H9 (cell line): ENCODE results near the gene CRHR2. TPM values are rescaled to one million over a fixed set of nuclear protein-coding genes. Genes with fewer than 3 reads are reported as not detected.

Experiments used
- DNase-seq: peaks from one replicate; pipeline ENCODE4 v3.0.0-alpha.2; 2017
- H2AFZ ChIP-seq: one replicate; pipeline ENCODE4 v1.6.1; 2013; ENCODE audit warnings: mild to moderate bottlenecking, low read length, control low read depth, moderate library complexity
- H2AK5ac ChIP-seq: 2 replicates; pipeline ENCODE4 v1.6.1; 2013; ENCODE audit warnings: low read length, control low read depth, mixed read lengths; ENCODE audit not compliant: insufficient read length
- H2BK120ac ChIP-seq: one replicate; pipeline ENCODE4 v1.6.1; 2013; ENCODE audit warnings: low read depth, mild to moderate bottlenecking, low read length, control low read depth, inconsistent platforms; ENCODE audit not compliant: poor library complexity, severe bottlenecking
- H2BK12ac ChIP-seq: 2 replicates; pipeline ENCODE4 v1.6.1; 2013; ENCODE audit warnings: low read length, control low read depth, mixed read lengths, low read depth; ENCODE audit not compliant: insufficient read length
- H2BK15ac ChIP-seq: 2 replicates; pipeline ENCODE4 v1.6.1; 2013; ENCODE audit warnings: low read depth, low read length, control low read depth
- H2BK20ac ChIP-seq: one replicate; pipeline ENCODE4 v1.6.1; 2013; ENCODE audit warnings: low read depth, mild to moderate bottlenecking, low read length, control low read depth, inconsistent platforms; ENCODE audit not compliant: poor library complexity, severe bottlenecking
- H2BK5ac ChIP-seq: 2 replicates; pipeline ENCODE4 v1.6.1; 2013; ENCODE audit warnings: low read length, control low read depth, mixed read lengths; ENCODE audit not compliant: insufficient read length
- H3K14ac ChIP-seq: 2 replicates; pipeline ENCODE4 v1.6.1; 2013; ENCODE audit warnings: low read length, control low read depth; ENCODE audit not compliant: insufficient read depth
- H3K18ac ChIP-seq: 2 replicates; pipeline ENCODE4 v1.6.1; 2013; ENCODE audit warnings: low read depth, mild to moderate bottlenecking, mixed read lengths, low read length, control low read depth; ENCODE audit not compliant: insufficient read length
- H3K23ac ChIP-seq: 2 replicates; pipeline ENCODE4 v1.6.1; 2013; ENCODE audit warnings: low read length, control low read depth, mixed read lengths, low read depth; ENCODE audit not compliant: insufficient read length
- H3K23me2 ChIP-seq: 2 replicates; pipeline ENCODE4 v1.6.1; 2013; ENCODE audit warnings: low read depth, mild to moderate bottlenecking, mixed read lengths, low read length, control low read depth; ENCODE audit not compliant: insufficient read length, poor library complexity, severe bottlenecking
- H3K27ac ChIP-seq: 2 replicates; pipeline ENCODE4 v1.5.1; 2013; ENCODE audit warnings: low read length, control low read depth, mixed read lengths, low read depth; ENCODE audit not compliant: insufficient read length
- H3K27me3 ChIP-seq: 2 replicates; pipeline ENCODE4 v1.6.1; 2013; ENCODE audit warnings: low read length, control low read depth, inconsistent platforms; ENCODE audit not compliant: insufficient read depth
- H3K4ac ChIP-seq: 2 replicates; pipeline ENCODE4 v1.6.1; 2013; ENCODE audit warnings: low read depth, mild to moderate bottlenecking, control low read depth, inconsistent platforms, low read length, moderate library complexity
- H3K4me1 ChIP-seq: 2 replicates; pipeline ENCODE4 v1.6.1; 2013; ENCODE audit warnings: low read length, control low read depth, inconsistent platforms; ENCODE audit not compliant: insufficient read depth
- H3K4me2 ChIP-seq: 2 replicates; pipeline ENCODE4 v1.6.1; 2013; ENCODE audit warnings: low read length, control low read depth, mixed read lengths; ENCODE audit not compliant: insufficient read length, insufficient read depth
- H3K56ac ChIP-seq: 2 replicates; pipeline ENCODE4 v1.6.1; 2013; ENCODE audit warnings: low read depth, mild to moderate bottlenecking, mixed read lengths, low read length, control low read depth; ENCODE audit not compliant: insufficient read length
- H3K79me1 ChIP-seq: 2 replicates; pipeline ENCODE4 v1.6.1; 2013; ENCODE audit warnings: low read depth, mild to moderate bottlenecking, moderate library complexity, low read length, control low read depth, inconsistent platforms; ENCODE audit not compliant: insufficient read depth, poor library complexity, severe bottlenecking
- H3K79me2 ChIP-seq: 2 replicates; pipeline ENCODE4 v1.6.1; 2013; ENCODE audit warnings: low read length, control low read depth, inconsistent platforms; ENCODE audit not compliant: insufficient read depth
- H3K9ac ChIP-seq: 2 replicates; pipeline ENCODE4 v1.6.1; 2013; ENCODE audit warnings: low read length, control low read depth, mixed read lengths; ENCODE audit not compliant: insufficient read length; ENCODE audit errors: extremely low read depth
- H3K9me3 ChIP-seq: one replicate; pipeline ENCODE4 v1.6.1; 2013; ENCODE audit warnings: low read depth, low read length, inconsistent platforms; ENCODE audit not compliant: control insufficient read depth
- H3T11ph ChIP-seq: one replicate; pipeline ENCODE4 v1.6.1; 2013; ENCODE audit warnings: mild to moderate bottlenecking, low read length, control low read depth, inconsistent platforms
- H4K20me1 ChIP-seq: one replicate; pipeline ENCODE4 v1.6.1; 2013; ENCODE audit not compliant: control insufficient read depth, insufficient read length, insufficient read depth
- H4K5ac ChIP-seq: 2 replicates; pipeline ENCODE4 v1.6.1; 2013; ENCODE audit warnings: low read depth, mild to moderate bottlenecking, mixed read lengths, low read length, control low read depth; ENCODE audit not compliant: insufficient read length
- H4K8ac ChIP-seq: replicated peaks from 2 replicates; pipeline ENCODE4 v1.6.1; 2013; ENCODE audit warnings: low read length, control low read depth, mixed read lengths, low read depth; ENCODE audit not compliant: insufficient read length
- H4K91ac ChIP-seq: 2 replicates; pipeline ENCODE4 v1.6.1; 2013; ENCODE audit warnings: low read depth, mild to moderate bottlenecking, moderate library complexity, mixed read lengths, low read length, control low read depth; ENCODE audit not compliant: insufficient read length
- H3K27ac Mint-ChIP-seq, 3 experiments: 2 replicates in 2 of 3; 3 replicates in 1 of 3; pipeline ENCODE4 v1.8.0; 2020 to 2021; ENCODE audit warnings: mixed read lengths in 3 of 3, mild to moderate bottlenecking in 1 of 3, moderate library complexity in 1 of 3
- H3K27me3 Mint-ChIP-seq: 2 replicates; pipeline ENCODE4 v1.8.0; 2021; ENCODE audit warnings: low read depth, mild to moderate bottlenecking, moderate library complexity, mixed read lengths
- H3K36me3 Mint-ChIP-seq, 3 experiments: 2 replicates in 2 of 3; 3 replicates in 1 of 3; pipeline ENCODE4 v1.8.0; 2020 to 2021; ENCODE audit warnings: low read depth in 3 of 3, mixed read lengths in 3 of 3; ENCODE audit not compliant: insufficient read depth in 1 of 3
- H3K4me1 Mint-ChIP-seq, 2 experiments: 2 replicates each; pipeline ENCODE4 v1.8.0; 2020; ENCODE audit warnings: mixed read lengths in 2 of 2
- H3K4me3 Mint-ChIP-seq, 2 experiments: 2 replicates in 1 of 2; 3 replicates in 1 of 2; pipeline ENCODE4 v1.8.0; 2020 to 2021; ENCODE audit warnings: mild to moderate bottlenecking in 2 of 2, mixed read lengths in 2 of 2, moderate library complexity in 1 of 2
- H3K9me3 Mint-ChIP-seq, 2 experiments: 2 replicates in 1 of 2; 3 replicates in 1 of 2; pipeline ENCODE4 v1.8.0; 2020; ENCODE audit warnings: mild to moderate bottlenecking in 2 of 2, mixed read lengths in 2 of 2, moderate library complexity in 1 of 2
- CTCF ChIP-seq: fragments of 200-600 bp; sonication (generic); conservative IDR thresholded peaks from 3 replicates; pipeline ENCODE4 v1.8.0; 2021; ENCODE audit warnings: antibody characterized with exemption, mild to moderate bottlenecking
- WGBS: extraction: QIAGEN DNeasy Blood & Tissue Kit; methylation state at CpG from one replicate; pipeline ENCODE4 v1.1.7; 2013; ENCODE audit warnings: missing lambda C conversion rate, low lambda C conversion rate, mixed read lengths; ENCODE audit not compliant: insufficient read length; ENCODE audit errors: extremely low coverage; 5-methylcytosine and 5-hydroxymethylcytosine counted together
- total RNA-seq: library from RNA; stranded (reverse); gene quantifications from 2 replicates; pipeline ENCODE4 v1.2.1, GENCODE V29; 2021

Gene CRHR2
- total RNA-seq, 1 experiment from 2014 or later, result 0.07 TPM

GRCh38 chr7:30612658-30613265 is 69.5 kb downstream of the CRHR2 start:
- Histone ChIP-seq H3K27me3 (no peaks in the 10 kb centered on the region), H2AFZ (no peak overlapping the region), H4K20me1 (no peaks in the 10 kb centered on the region), H3K23ac (no peak overlapping the region), H4K91ac (no peak overlapping the region), H4K5ac (no peak overlapping the region), H3K9me3 (no peaks in the 10 kb centered on the region), H2AK5ac (no peak overlapping the region), H2BK15ac (no peak overlapping the region), H3K79me2 (peaks cover 2% of the 10 kb centered on the region; the same call in 1 of the 2 replicates), H3K4me2 (no peak overlapping the region), H4K8ac (no peak overlapping the region), H3K56ac (no peak overlapping the region), H2BK12ac (no peak overlapping the region), H2BK20ac (no peak overlapping the region), H3K9ac (no peak overlapping the region), H3K79me1 (peaks cover 3% of the 10 kb centered on the region), H3K4me1 (no peaks in the 10 kb centered on the region), H3K18ac (no peak overlapping the region), H3K23me2 (no peaks in the 10 kb centered on the region), H3K4ac (no peak overlapping the region), H3T11ph (no peak overlapping the region), H2BK5ac (no peak overlapping the region), H2BK120ac (no peak overlapping the region), H3K14ac (no peak overlapping the region), H3K27ac (no peak overlapping the region)
- no peak for TF ChIP-seq CTCF
- no peaks in the 10 kb centered on the region for H3K27me3 Mint-ChIP-seq
- H3K27ac Mint-ChIP-seq, result 0 out of 7 replicates have a peak overlapping the region, but pooled peaks of 1 of the 3 experiments have one; percentile 2
- H3K36me3 Mint-ChIP-seq, result peaks cover 59 to 94% (median 92%) of the 10 kb centered on the region in 3 experiments; a peak in 6 of 7 replicates
- no peaks in the 10 kb centered on the region for H3K4me1 Mint-ChIP-seq
- H3K9me3 Mint-ChIP-seq, result no peaks in the 10 kb centered on the region
- no CpG with 5 or more reads among the region's 6 CpGs for WGBS
- DNase-seq, result no peak
- H3K4me3 Mint-ChIP-seq, result no peak overlapping the region
